ENCODE data around the gene LRRC8C.

The LRRC8C gene

GRCh38 chr1:89633248-89633799, 404 bp downstream of the LRRC8C start:
- DNase-seq: peak in 36 of 58 donors; percentile 38 to 82 (median 65)

DNA sequence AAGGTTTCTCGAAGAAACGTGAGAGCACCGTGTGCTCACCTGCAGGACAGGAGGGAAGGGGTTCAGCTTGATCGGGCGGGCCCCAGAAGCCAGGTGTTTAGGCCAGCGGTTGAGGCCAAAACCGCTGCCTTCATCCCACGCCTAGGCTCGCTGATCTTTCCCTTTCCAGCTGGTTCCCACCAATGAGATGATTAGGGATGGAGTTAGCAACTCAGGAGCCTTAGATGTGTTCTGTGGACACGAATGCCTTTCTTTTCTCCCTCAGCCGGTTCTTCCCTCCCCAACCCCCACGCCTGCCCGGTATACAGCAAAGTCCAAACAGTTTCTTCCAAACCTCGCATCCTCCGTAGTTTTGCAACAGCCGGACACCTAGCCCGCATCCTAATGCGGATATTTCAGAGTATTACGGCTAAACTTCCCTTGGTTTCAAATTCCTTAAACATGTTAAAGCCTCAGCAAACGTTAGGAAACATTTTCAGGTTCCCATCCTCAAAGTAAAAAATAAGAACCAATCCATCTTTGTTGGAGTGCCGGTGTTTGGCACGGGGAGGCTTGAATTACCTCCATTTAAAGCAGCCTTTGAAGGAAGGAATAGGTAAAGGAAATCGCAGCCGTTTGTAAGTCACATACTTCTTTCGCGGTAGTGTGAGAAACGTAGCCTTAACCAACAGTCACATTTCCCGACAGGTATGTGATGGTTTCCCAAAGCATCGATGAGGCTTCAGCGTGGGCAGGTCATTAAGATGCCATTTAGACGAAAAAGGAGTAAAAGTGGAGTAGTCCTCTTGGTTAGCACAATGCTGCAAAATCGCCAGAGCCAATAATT, 1.1 kb downstream of the LRRC8C start:
- peak in 12 of 58 donors; percentile 11 to 44 (median 30) for DNase-seq

GRCh38 chr1:89635825-89636815, 3.2 kb downstream of the LRRC8C start:
- DNase-seq: no peak

DNA sequence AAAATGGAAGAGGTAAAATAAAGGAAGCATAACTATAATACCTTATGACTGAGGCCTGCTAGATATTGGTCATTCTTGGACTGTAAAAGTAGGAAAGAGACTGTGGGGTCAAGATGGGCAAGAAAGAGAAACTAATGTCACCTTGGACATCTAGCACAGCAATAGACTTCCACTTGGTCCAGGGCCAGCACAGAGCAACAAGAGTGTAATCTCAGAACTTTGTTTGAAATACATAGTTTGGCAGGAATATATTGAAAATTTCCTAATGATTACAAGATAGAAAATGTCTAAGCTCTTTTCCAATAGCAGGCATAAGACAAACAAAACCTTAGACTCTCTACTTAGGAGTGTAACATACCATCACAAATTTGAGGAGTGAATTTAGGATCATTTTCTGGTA, 4.6 kb downstream of the LRRC8C start:
- DNase-seq: no peak

DNA sequence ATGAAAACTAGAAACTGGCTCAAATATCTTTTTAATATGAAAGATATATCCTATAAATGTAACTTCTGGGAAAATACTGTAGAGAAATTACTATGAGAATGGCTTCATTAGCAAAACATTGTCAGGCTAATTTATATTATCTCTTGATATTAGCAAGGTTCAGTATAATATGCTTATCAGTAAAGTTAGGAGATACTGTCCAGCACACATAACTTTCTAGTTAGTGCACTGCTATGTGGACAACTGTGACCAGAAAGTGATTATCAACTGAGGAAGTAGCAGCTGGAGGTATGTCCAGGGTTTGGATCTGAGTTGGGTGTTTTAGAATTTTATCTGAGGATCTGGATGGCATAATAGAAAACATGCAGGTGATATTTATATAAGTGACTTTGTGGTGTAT, 7.5 kb downstream of the LRRC8C start:
- no peak for DNase-seq

- no peak for DNase-seq
These were observed 8.9 kb downstream of the LRRC8C start for GRCh38 chr1:89641781-89642180.

DNA sequence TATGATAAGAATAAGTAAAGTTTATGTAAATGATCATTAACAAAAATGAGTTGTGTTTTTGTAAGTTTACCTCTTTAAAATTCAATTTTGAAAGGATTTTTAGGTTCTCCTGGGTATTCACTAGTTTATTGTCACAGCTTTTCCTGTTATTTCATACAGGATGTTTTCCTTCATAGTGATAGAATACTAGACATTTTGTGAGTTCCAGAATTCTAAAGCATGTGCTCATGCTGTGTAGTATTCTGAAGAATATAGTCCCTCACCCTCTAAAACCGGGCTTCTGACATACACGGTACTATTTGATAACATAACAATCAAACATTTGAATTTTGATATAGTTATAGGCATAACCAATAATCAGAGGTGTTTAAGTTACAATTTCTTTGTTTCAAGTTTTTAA, 10.7 kb downstream of the LRRC8C start:
- DNase-seq: no peak

DNA sequence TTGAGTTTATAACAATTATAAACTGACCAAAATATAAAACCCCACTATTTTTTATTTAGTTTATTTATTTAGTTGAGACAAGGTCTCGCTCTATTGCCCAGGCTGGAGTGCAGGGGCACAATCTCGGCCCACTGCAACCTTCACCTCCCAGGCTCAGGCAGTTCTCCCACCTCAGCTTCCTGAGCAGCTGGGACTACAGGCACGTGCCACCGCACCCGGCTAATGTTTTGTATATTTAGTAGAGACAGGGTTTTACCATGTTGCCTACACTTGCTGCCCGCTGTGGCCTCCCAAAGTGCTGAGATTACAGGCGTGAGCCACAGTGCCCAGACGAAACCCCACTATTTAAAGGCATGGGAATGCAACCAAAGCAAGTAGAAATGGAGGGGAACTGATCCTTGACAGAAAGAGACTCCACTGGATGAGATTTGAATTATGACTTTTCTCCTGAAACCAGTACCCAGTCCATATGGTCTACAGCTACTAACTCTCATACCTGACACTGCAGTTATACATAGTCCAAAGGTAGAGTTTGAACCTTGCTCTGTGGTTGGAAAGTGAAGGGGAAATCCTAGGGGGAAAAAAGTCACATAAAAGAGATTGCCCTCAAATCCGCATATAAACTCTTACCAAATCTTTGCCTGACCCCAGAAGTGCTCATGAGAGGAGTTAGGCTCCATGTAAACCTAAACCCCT, 11.3 kb downstream of the LRRC8C start:
- DNase-seq: no peak

DNA sequence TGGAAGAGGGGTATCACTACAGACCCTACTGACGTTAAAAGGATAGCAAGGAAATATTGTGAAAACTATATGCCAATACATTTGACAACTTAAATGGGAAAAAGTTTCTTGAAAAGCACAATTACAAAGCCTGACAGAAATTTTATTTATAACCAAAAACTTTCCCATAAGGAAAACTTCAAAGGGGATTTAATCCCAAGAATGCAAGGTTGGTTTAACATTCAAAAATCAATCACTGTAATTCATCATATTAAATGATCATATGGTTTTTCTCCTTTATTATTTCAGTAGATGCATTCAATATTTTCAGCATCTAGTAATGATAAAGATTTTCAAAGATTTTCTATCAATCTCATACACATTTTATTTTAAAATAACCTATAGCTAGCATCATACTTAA, 13.3 kb downstream of the LRRC8C start:
- no peak for DNase-seq

GRCh38 chr1:89649783-89650182, 16.9 kb downstream of the LRRC8C start:
- DNase-seq: no peak

GRCh38 chr1:89652373-89652772, 19.5 kb downstream of the LRRC8C start:
- DNase-seq: no peak

DNA sequence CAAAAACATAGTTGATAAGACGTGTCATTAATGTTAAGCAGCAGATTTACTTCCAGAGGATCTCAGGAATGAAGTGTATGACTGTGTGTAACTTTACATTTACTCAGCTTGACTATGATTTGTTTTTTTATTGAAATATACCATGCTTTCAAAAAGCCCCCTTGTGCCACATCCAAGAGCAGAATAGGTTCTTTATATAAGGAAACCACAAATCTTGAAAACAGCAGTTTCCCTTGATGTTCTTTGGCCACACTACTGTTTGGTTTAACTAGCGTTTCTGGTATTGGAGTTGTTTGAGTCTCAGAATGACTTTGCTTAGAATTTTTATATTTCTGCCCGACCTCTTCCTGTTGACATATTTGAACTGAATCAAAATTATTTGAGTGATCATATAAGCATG, 25.0 kb downstream of the LRRC8C start:
- no peak for DNase-seq

- no peak for DNase-seq
These were observed 26.6 kb downstream of the LRRC8C start for GRCh38 chr1:89659322-89660081.

- DNase-seq: no peak
These were observed 27.5 kb downstream of the LRRC8C start for GRCh38 chr1:89660224-89661061.

DNA sequence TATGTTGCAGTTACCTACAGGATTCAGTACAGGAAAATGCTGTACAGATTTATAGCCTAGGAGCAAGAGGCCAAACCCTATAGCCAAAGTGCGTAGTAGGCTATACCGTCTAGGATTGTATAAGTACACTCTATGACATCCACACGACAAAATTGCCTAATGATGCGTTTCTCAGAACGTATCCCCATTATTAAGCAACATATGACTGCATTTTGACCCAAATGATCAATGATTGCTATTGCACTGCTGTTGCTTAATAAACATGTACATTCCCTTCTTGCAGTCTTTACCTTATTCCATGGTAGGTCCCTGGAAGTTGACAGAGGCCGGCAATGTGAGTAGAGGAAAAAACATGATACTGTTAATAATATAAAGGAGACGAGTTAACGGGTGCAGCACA, 33.0 kb downstream of the LRRC8C start:
- no peak for DNase-seq

DNA sequence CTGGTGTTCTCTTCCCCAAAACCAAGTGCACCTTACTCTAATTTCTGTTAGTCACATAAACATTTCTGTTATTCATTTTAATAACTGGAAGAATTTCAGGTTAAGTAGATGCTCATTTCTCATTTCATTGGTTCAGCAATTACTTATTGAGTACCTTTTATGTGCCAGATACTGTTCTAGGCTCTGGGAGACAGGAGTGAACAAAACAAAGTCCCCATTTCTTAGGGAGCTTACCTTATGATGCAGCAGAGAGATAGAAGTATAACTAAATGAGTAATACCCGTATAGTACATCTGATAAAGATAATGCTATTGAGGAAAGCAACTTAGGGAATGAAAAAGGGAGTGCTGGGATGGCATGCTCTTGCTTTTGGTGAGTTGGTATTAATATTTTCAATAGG, 33.7 kb downstream of the LRRC8C start:
- no peak for DNase-seq

GRCh38 chr1:89667691-89668090, 34.8 kb downstream of the LRRC8C start:
- no peak for DNase-seq

DNA sequence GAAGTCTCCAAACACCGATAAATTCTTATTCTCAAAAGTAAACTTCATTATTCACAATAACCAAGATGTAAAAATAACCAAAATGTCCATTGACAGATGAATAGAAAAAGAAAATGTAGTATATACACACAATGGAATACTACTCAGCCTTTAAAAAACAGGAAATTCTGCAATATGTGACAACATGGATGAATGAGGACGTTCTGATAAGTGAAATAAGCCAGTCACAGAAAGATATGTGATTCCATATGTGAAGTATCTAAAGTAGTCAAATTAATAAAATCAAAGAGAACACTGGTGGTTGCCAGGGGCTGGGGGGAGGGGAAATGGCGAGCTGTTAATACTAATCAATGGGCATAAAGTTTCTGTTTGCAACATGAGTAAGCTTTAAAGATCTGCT, 36.0 kb downstream of the LRRC8C start:
- DNase-seq: no peak

GRCh38 chr1:89669441-89669840, 36.5 kb downstream of the LRRC8C start:
- DNase-seq: no peak

- no peak for DNase-seq
These were observed 37.2 kb downstream of the LRRC8C start for GRCh38 chr1:89670163-89670562.
